ENCODE results near the gene NME7. TPM values are rescaled to one million over a fixed set of nuclear protein-coding genes. Genes with fewer than 3 reads are reported as not detected.

NME7 gene
- total RNA-seq, 1 experiment from 2014 or later, result 30.3 TPM

- BruUV-seq (replicated peaks), result no TSS peak
- intact Hi-C loops (cut with micrococcal nuclease; ENCODE audit: unreplicated experiment) (no loop called here), in situ Hi-C loops (cut with HindIII; ENCODE audit: low pct_unique_long_range_greater_than_20kb, low sequenced_read_pairs) (no loop called here)
- no peaks in the 10 kb centered on the region for H3K9me3 ChIP-seq (ENCODE audit: control insufficient read depth, insufficient read depth, low read depth, low read length)
- ChIA-PET CTCF (no interaction called here), POLR2A (interaction anchor here (0.6 kb wide), 1 partner anchor 13 kb away, joined by 3 read pairs; no protein-coding TSS in a partner anchor)
- peak overlapping the region in 1 of 2 experiments; percentile 2; a peak in 1 of 4 replicates for H3K4me3 ChIP-seq (ENCODE audit: low read depth in 2 of 2, low read length in 2 of 2)
- H3K36me3 ChIP-seq (ENCODE audit: control insufficient read depth, insufficient read depth, low read length), result peaks cover 3% of the 10 kb centered on the region; the same call in 1 of the 2 replicates
- H3K27me3 ChIP-seq (ENCODE audit: control insufficient read depth, insufficient read depth, low read length), result no peaks in the 10 kb centered on the region
- DNase-seq (ENCODE audit: low read depth, low spot score) (peak; percentile 76), ATAC-seq (peak; percentile 48)
- TF ChIP-seq SIN3A (IDR thresholded peaks at IDR 0.05; ENCODE audit: borderline replicate concordance, insufficient read depth, low read depth, low read length) (no peak), REST (IDR thresholded peaks at IDR 0.05; ENCODE audit: insufficient read depth in 1 of 2, low read depth in 2 of 2, low read length in 1 of 2) (no peak), POLR2AphosphoS5 (IDR thresholded peaks at IDR 0.05; ENCODE audit: low read depth, low read length) (no peak), TCF7L2 (IDR thresholded peaks at IDR 0.05; ENCODE audit: low read depth, low read length) (no peak)
- TF ChIP-seq, protein P1, sequence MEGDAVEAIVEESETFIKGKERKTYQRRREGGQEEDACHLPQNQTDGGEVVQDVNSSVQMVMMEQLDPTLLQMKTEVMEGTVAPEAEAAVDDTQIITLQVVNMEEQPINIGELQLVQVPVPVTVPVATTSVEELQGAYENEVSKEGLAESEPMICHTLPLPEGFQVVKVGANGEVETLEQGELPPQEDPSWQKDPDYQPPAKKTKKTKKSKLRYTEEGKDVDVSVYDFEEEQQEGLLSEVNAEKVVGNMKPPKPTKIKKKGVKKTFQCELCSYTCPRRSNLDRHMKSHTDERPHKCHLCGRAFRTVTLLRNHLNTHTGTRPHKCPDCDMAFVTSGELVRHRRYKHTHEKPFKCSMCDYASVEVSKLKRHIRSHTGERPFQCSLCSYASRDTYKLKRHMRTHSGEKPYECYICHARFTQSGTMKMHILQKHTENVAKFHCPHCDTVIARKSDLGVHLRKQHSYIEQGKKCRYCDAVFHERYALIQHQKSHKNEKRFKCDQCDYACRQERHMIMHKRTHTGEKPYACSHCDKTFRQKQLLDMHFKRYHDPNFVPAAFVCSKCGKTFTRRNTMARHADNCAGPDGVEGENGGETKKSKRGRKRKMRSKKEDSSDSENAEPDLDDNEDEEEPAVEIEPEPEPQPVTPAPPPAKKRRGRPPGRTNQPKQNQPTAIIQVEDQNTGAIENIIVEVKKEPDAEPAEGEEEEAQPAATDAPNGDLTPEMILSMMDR (IDR thresholded peaks at IDR 0.05), result no peak
- peak overlapping the region; percentile 76 for H3K27ac ChIP-seq (ENCODE audit: low read length)
- H3K4me1 ChIP-seq (ENCODE audit: control insufficient read depth, insufficient read depth, low read length), result peaks cover 9% of the 10 kb centered on the region; the same call in 1 of the 2 replicates
These were observed 4.4 kb downstream of the NME7 start for GRCh38 chr1:169363046-169363730.

- Histone ChIP-seq H3K27ac (ENCODE audit: low read length) (no peak overlapping the region), H3K4me1 (ENCODE audit: control insufficient read depth, insufficient read depth, low read length) (peaks cover 9% of the 10 kb centered on the region; the same call in 1 of the 2 replicates), H3K36me3 (ENCODE audit: control insufficient read depth, insufficient read depth, low read length) (no peaks in the 10 kb centered on the region; the same call in 1 of the 2 replicates), H3K27me3 (ENCODE audit: control insufficient read depth, insufficient read depth, low read length) (no peaks in the 10 kb centered on the region), H3K4me3 (ENCODE audit: low read depth in 2 of 2, low read length in 2 of 2) (no peak overlapping the region), H3K9me3 (ENCODE audit: control insufficient read depth, insufficient read depth, low read depth, low read length) (no peaks in the 10 kb centered on the region)
- CTCF ChIA-PET, result interaction anchor here (0.7 kb wide), 1 partner anchor 12 kb away, joined by 3 read pairs; no protein-coding TSS in a partner anchor
- no TSS peak for BruUV-seq (replicated peaks)
- intact Hi-C loops (cut with micrococcal nuclease; ENCODE audit: unreplicated experiment) (no loop called here), in situ Hi-C loops (cut with HindIII; ENCODE audit: low pct_unique_long_range_greater_than_20kb, low sequenced_read_pairs) (no loop called here)
- ATAC-seq (no peak), DNase-seq (ENCODE audit: low read depth, low spot score) (no peak)
- POLR2A ChIA-PET, result no interaction called here
- TF ChIP-seq SIN3A (IDR thresholded peaks at IDR 0.05; ENCODE audit: borderline replicate concordance, insufficient read depth, low read depth, low read length) (no peak), TCF7L2 (IDR thresholded peaks at IDR 0.05; ENCODE audit: low read depth, low read length) (no peak), POLR2AphosphoS5 (IDR thresholded peaks at IDR 0.05; ENCODE audit: low read depth, low read length) (no peak), REST (IDR thresholded peaks at IDR 0.05; ENCODE audit: insufficient read depth in 1 of 2, low read depth in 2 of 2, low read length in 1 of 2) (no peak)
- TF ChIP-seq, protein P1 (IDR thresholded peaks at IDR 0.05), result no peak
These were observed 6.3 kb downstream of the NME7 start for GRCh38 chr1:169361281-169361680.
